Heart left ventricle (tissue), 13 donors: ENCODE results near the gene LETM1.

ENCODE experiments used
- CTCF ChIP-seq, 12 donors: fragments of 200-600 bp; sonication (generic) in 4 of 12; IDR thresholded peaks; one replicate each; pipeline versions ENCODE4 v1.5.0 to v1.8.0; 2018 to 2022; ENCODE audit warnings: antibody characterized with exemption in 12 of 12, mild to moderate bottlenecking in 5 of 12
- POLR2A ChIP-seq, 2 donors: fragments of 450-650 bp; IDR thresholded peaks; one replicate each; pipeline ENCODE4 v1.6.1; 2017; ENCODE audit warnings: antibody characterized with exemption in 2 of 2, mild to moderate bottlenecking in 2 of 2, moderate library complexity in 2 of 2
- donor health status: ischemic (EF 13 %, LVEDD 7.1; RV severe dilation, severe dysfunction).
- donor health status: DM: no; HTN: yes; CAD: no.
- donor health status: DM: no; HTN: no; CAD: no.
- donor health status: ischemic (EF 25% LVEDD 6.9; RV normal size, moderate dysfunction).
- donor health status: ischemic (EF 25% LVEDD 5.7; RV mildly dilated, moderate dysfunction).
- donor health status: ischemic (EF 35%, LVEDD 5.7; RV mildly dilated, moderate dysfunction).
- donor health status: nonischemic (EF 11% LVEDD 7.7; RV severe dilation, severe dysfunction).
- donor health status: DM: yes; HTN: yes; CAD: no.
- donor health status: PGD.
- donor health status: ischemic (EF 29% LVEDD 5.4; RV normal size, mild dysfunction).
- donor health status: nonischemic (EF 23%, LVEDD 6.1; RV moderate dilation, normal function).

DNA sequence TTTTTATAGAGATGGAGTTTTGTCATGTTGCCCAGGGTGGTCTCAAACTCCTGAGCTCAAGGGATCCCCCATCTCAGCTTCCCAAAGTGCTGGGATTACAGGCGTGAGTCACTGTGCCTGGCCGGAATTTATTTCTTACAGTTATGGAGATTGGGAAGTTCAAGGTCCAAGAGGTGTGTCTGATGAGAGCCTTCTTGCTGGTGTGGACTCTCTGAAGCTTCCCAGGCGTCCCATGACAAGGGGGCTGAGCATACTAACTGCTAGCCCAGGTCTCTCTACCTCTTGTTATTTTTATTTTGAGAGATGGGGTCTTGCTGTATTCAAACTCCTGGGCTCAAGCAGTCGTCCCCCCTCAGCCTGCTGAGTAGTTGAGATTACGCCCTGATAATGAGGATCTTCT, 12.3 kb upstream of the LETM1 start:
- no peak for TF ChIP-seq CTCF (IDR thresholded peaks at IDR 0.05)
- no peak for TF ChIP-seq POLR2A (IDR thresholded peaks at IDR 0.05)
